Measurements from ENCODE around the gene KCNK6. TPM values are rescaled to one million over a fixed set of nuclear protein-coding genes. Genes with fewer than 3 reads are reported as not detected.

KCNK6 gene
- total and polyA plus RNA-seq, 2 of the 8 experiments (the other 6 are each of a cell fraction or from before 2014, with no cell fraction given), result 10.6 to 13.3 TPM

DNA sequence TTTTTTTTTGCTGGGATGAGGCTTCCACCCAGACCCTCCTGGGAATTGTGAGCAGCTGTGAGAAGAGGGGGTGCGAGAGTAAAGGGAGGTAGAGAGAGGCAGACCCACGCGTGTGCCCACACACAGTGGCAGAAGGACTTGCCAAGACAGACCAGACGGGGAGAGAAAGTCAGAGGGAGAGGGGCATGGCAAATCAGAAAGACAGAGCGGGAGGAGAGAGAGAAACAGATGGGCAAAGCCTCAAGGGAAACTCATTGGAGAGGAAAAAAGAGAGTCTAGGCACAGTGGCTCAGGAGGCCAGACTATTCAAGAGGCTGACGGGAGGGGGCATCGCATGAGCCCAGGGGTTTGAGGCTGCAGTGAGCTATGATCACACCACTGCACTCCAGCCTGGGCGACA, 33.0 kb downstream of the KCNK6 start:
- H3K4me2 ChIP-seq (ENCODE audit: insufficient read depth in 1 of 2, low read depth in 2 of 2, low read length in 2 of 2), result no peak overlapping the region
- no peaks in the 10 kb centered on the region for H3K36me3 ChIP-seq (ENCODE audit: control insufficient read depth in 2 of 4, insufficient read depth in 4 of 4, low read length in 3 of 4)
- no peak overlapping the region for H4K91ac ChIP-seq (replicated peaks; ENCODE audit: insufficient read length, low read length)
- no peak for TF ChIP-seq KDM5A (IDR thresholded peaks at IDR 0.05; ENCODE audit: low read length)
- H3K4me3 ChIP-seq (ENCODE audit: extremely low read depth in 1 of 4, insufficient read depth in 2 of 4, low read depth in 3 of 4, low read length in 4 of 4), result no peak overlapping the region
- H2BK15ac ChIP-seq (ENCODE audit: low read length), result no peak overlapping the region
- POLR2A ChIA-PET (ENCODE audit: partially characterized antibody), result interaction anchor here (0.9 to 1.5 kb wide), 3 partner anchors 8 to 13 kb away, joined by 3 to 4 read pairs (median 4); no protein-coding TSS in a partner anchor
- H3K4me1 ChIP-seq (replicated peaks in 1 of 4; ENCODE audit: control insufficient read depth in 3 of 4, insufficient read depth in 4 of 4, low read length in 3 of 4), result no peaks in the 10 kb centered on the region
- no peak overlapping the region for H2AFZ ChIP-seq (ENCODE audit: low read length)
- no peak overlapping the region for H3K56ac ChIP-seq (replicated peaks; ENCODE audit: insufficient read length, low read depth, low read length)
- H3K14ac ChIP-seq (ENCODE audit: insufficient read length), result no peak overlapping the region
- no peak for FAIRE-seq
- no peak overlapping the region for H2BK120ac ChIP-seq (replicated peaks; ENCODE audit: low read depth, low read length)
- H3K79me1 ChIP-seq (ENCODE audit: low read depth, low read length), result no peaks in the 10 kb centered on the region
- no peak overlapping the region for H3K18ac ChIP-seq (ENCODE audit: extremely low read depth, low read length)
- H3K79me2 ChIP-seq (ENCODE audit: control insufficient read depth in 1 of 2, insufficient read depth in 2 of 2, low read length in 2 of 2), result no peaks in the 10 kb centered on the region
- no peaks in the 10 kb centered on the region; a peak in 1 of 7 replicates for H3K27me3 ChIP-seq (replicated peaks in 1 of 4; ENCODE audit: control insufficient read depth in 3 of 4, extremely low read depth in 1 of 4, insufficient read depth in 3 of 4, low read length in 3 of 4)
- H3K9me3 ChIP-seq (ENCODE audit: insufficient read depth in 2 of 2, low read depth in 1 of 2, low read length in 1 of 2), result no peaks in the 10 kb centered on the region
- no peak overlapping the region for H4K5ac ChIP-seq (ENCODE audit: insufficient read length, low read depth, low read length)
- H4K8ac ChIP-seq (ENCODE audit: extremely low read depth, insufficient read depth, low read length), result no peak overlapping the region
- CTCF ChIA-PET (ENCODE audit: partially characterized antibody), result interaction anchor here (0.9 to 3.8 kb wide), 4 partner anchors 8 to 99 kb away, joined by 3 to 15 read pairs (median 10); no protein-coding TSS in a partner anchor
- DNase-seq (ENCODE audit: low read depth in 1 of 2, low spot score in 2 of 2), result no peak
- H3K27ac ChIP-seq (ENCODE audit: low read depth, low read length), result no peak overlapping the region
- H3K23me2 ChIP-seq (ENCODE audit: low read depth, low read length), result no peaks in the 10 kb centered on the region
- no peak overlapping the region for H3K4ac ChIP-seq (replicated peaks; ENCODE audit: insufficient read length, low read depth, low read length)
- H4K20me1 ChIP-seq (replicated peaks in 1 of 2; ENCODE audit: control insufficient read depth in 1 of 2, insufficient read depth in 2 of 2, low read length in 2 of 2), result no peaks in the 10 kb centered on the region
- no peak overlapping the region for H2BK5ac ChIP-seq (ENCODE audit: low read depth, low read length)
- peak overlapping the region; percentile 39; the same call in 1 of the 2 replicates for H2BK12ac ChIP-seq (ENCODE audit: low read depth, low read length)
- no peak overlapping the region for H3K9ac ChIP-seq (replicated peaks in 1 of 4; ENCODE audit: extremely low read depth in 1 of 4, low read depth in 3 of 4, low read length in 3 of 4)
- H2AK5ac ChIP-seq (ENCODE audit: low read depth, low read length), result no peak overlapping the region
- H2BK20ac ChIP-seq (ENCODE audit: low read length), result no peak overlapping the region
- WGBS, 2 experiments (ENCODE audit: extremely low coverage in 1 of 2, insufficient coverage in 1 of 2, insufficient read length in 1 of 2, insufficient replicate concordance in 2 of 2, low coverage in 1 of 2, low lambda C conversion rate in 2 of 2, missing lambda C conversion rate in 1 of 2), result 96% methylated on average over 6 of the region's 8 CpGs; no CpG with 5 or more reads in 1 of the 2 experiments
- no peak overlapping the region for H3K23ac ChIP-seq (ENCODE audit: insufficient read length)

All from H1 (cell line).